ENCODE data around the gene KIAA0930.

DNA sequence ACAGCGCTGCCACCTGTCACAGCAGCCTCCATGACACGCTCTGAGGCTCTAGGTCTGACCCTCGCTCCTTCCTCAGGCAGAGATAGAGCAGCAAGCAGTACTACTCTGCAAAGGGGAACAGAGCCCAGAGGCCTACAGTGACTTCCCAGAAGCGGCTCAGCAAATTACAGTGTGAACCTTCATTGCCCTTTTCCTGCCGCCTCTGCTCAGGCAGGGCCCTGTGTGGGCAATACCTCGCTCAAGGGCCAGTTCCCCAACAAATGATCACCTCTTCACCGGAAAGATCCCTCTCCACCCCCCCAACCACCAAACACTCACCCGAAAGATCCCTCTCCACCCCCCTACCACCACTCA, 12.3 kb downstream of the KIAA0930 start:
- TF ChIP-seq FOXM1 (IDR thresholded peaks at IDR 0.05; ENCODE audit: borderline replicate concordance, low read depth) (no peak), EP300 (IDR thresholded peaks at IDR 0.05; ENCODE audit: borderline replicate concordance) (no peak), ZBTB7A (IDR thresholded peaks at IDR 0.05; ENCODE audit: low read depth) (no peak), CEBPB (IDR thresholded peaks at IDR 0.05) (no peak), NFIC (IDR thresholded peaks at IDR 0.05) (no peak), YY1 (IDR thresholded peaks at IDR 0.05; ENCODE audit: low read depth) (no peak), TAF1 (IDR thresholded peaks at IDR 0.05; ENCODE audit: low read depth) (no peak), RAD21 (IDR thresholded peaks at IDR 0.05; ENCODE audit: low read depth) (no peak)
- TF ChIP-seq, protein P1, sequence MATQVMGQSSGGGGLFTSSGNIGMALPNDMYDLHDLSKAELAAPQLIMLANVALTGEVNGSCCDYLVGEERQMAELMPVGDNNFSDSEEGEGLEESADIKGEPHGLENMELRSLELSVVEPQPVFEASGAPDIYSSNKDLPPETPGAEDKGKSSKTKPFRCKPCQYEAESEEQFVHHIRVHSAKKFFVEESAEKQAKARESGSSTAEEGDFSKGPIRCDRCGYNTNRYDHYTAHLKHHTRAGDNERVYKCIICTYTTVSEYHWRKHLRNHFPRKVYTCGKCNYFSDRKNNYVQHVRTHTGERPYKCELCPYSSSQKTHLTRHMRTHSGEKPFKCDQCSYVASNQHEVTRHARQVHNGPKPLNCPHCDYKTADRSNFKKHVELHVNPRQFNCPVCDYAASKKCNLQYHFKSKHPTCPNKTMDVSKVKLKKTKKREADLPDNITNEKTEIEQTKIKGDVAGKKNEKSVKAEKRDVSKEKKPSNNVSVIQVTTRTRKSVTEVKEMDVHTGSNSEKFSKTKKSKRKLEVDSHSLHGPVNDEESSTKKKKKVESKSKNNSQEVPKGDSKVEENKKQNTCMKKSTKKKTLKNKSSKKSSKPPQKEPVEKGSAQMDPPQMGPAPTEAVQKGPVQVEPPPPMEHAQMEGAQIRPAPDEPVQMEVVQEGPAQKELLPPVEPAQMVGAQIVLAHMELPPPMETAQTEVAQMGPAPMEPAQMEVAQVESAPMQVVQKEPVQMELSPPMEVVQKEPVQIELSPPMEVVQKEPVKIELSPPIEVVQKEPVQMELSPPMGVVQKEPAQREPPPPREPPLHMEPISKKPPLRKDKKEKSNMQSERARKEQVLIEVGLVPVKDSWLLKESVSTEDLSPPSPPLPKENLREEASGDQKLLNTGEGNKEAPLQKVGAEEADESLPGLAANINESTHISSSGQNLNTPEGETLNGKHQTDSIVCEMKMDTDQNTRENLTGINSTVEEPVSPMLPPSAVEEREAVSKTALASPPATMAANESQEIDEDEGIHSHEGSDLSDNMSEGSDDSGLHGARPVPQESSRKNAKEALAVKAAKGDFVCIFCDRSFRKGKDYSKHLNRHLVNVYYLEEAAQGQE (IDR thresholded peaks at IDR 0.05; ENCODE audit: low read depth): no peak
- TF ChIP-seq, protein P2, sequence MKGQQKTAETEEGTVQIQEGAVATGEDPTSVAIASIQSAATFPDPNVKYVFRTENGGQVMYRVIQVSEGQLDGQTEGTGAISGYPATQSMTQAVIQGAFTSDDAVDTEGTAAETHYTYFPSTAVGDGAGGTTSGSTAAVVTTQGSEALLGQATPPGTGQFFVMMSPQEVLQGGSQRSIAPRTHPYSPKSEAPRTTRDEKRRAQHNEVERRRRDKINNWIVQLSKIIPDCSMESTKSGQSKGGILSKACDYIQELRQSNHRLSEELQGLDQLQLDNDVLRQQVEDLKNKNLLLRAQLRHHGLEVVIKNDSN (IDR thresholded peaks at IDR 0.05): no peak
